Activated T-cell treated with anti-CD3 and anti-CD28 coated beads, Interleukin-2, amount 50 U/mL, for 4 hours (primary cell): Measurements from ENCODE around the gene FASTKD2. TPM values are rescaled to one million over a fixed set of nuclear protein-coding genes. Genes with fewer than 3 reads are reported as not detected.

Experiments used
- ATAC-seq, 2 donors: fragments of 200-7000 bp; cut with Tn5 transposase; one replicate each; pipeline ENCODE4 v1.10.0; 2021
- DNase-seq: peaks from one replicate; pipeline ENCODE4 v3.0.0-alpha.2; 2020
- H3K27me3 Mint-ChIP-seq: one replicate; pipeline ENCODE4 v1.8.0; 2021; ENCODE audit warnings: low read depth, mixed read lengths
- H3K36me3 Mint-ChIP-seq: one replicate; pipeline ENCODE4 v1.8.0; 2022; ENCODE audit warnings: mixed read lengths; ENCODE audit not compliant: insufficient read depth
- H3K4me1 Mint-ChIP-seq: one replicate; pipeline ENCODE4 v1.8.0; 2021; ENCODE audit warnings: low read depth, mixed read lengths
- H3K4me3 Mint-ChIP-seq: one replicate; pipeline ENCODE4 v1.8.0; 2021; ENCODE audit warnings: mild to moderate bottlenecking, moderate library complexity, mixed read lengths
- H3K9me3 Mint-ChIP-seq: one replicate; pipeline ENCODE4 v1.8.0; 2021; ENCODE audit warnings: mixed read lengths
- total RNA-seq, 3 donors: library from RNA; stranded (reverse); gene quantifications; one replicate each; pipeline ENCODE4 v1.2.1, GENCODE V29; 2021

FASTKD2 gene
- total RNA-seq, 3 donors from 2014 or later = 45.2 to 47.3 (median 46.8) TPM

DNA sequence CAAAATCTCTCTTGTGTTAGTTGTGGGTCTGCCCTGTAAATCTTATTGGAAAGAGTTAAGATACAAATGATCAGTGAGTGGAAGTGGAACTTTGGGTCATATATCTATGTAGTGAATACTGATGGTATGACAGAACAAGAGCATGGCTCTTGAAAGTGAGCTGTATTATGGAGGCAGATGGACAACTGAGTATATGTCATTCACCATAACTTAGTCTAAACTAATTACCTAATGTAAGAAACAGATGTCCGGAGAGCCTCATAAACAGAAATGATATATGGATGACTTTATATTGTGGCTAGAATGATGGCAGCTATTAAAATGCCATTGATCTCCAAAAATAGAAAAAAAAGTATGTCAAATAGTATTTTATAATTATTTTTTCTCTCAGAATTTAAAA is 72.4 kb downstream of the FASTKD2 start:
- DNase-seq (no peak), ATAC-seq (no peak)
- H3K4me1 Mint-ChIP-seq = no peaks in the 10 kb centered on the region
- no peak overlapping the region for H3K4me3 Mint-ChIP-seq
- H3K36me3 Mint-ChIP-seq = no peaks in the 10 kb centered on the region
- H3K9me3 Mint-ChIP-seq = peaks cover 12% of the 10 kb centered on the region
- no peaks in the 10 kb centered on the region for H3K27me3 Mint-ChIP-seq

- H3K9me3 Mint-ChIP-seq = peaks cover 6% of the 10 kb centered on the region
- H3K4me3 Mint-ChIP-seq = no peak overlapping the region
- ATAC-seq (no peak), DNase-seq (no peak)
- no peaks in the 10 kb centered on the region for H3K27me3 Mint-ChIP-seq
- H3K4me1 Mint-ChIP-seq = no peaks in the 10 kb centered on the region
- no peaks in the 10 kb centered on the region for H3K36me3 Mint-ChIP-seq
Observed at GRCh38 chr2:206838690-206839089, 73.3 kb downstream of the FASTKD2 start.

DNA sequence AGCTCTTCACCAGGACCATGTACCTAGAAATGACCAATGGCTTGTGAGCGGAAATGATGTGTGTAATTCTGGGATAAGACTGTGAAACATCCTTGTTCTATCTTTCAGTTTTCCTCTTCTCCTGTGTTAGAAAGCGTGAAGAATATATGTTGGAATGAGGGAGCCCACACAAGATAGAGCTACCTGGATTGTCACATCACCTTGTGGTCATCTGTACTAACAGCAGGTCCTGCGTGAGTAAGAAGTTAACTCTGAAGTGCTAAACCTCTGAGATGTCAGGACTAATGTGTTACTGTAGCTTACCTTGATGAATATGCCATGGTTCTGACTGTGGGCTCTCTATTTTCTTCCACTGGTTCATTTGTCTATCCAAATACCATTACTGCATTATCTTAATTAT is 75.6 kb downstream of the FASTKD2 start:
- Mint-ChIP-seq H3K36me3 (no peaks in the 10 kb centered on the region), H3K27me3 (no peaks in the 10 kb centered on the region), H3K4me3 (no peak overlapping the region), H3K9me3 (no peaks in the 10 kb centered on the region), H3K4me1 (no peaks in the 10 kb centered on the region)
- ATAC-seq (no peak), DNase-seq (no peak)

Other genes with a start within 250 kb of the FASTKD2 start
- gene FAM237A, start 123.1 kb upstream of the FASTKD2 start, total RNA-seq = not detected
- gene DYTN, start 47.2 kb upstream of the FASTKD2 start, total RNA-seq = not detected
- under 1 TPM; 0.29 to 0.76 (median 0.53) TPM for gene MDH1B, start 278 bp upstream of the FASTKD2 start, total RNA-seq
- not detected for gene CPO, start 173.9 kb downstream of the FASTKD2 start, total RNA-seq